ENCODE data around the gene COL20A1.
"Not testable (repeated sequence)": the region's sequence is repeated elsewhere in the genome, so short reads cannot be mapped to it uniquely, and the experiment has no call there.

Gene COL20A1

DNA sequence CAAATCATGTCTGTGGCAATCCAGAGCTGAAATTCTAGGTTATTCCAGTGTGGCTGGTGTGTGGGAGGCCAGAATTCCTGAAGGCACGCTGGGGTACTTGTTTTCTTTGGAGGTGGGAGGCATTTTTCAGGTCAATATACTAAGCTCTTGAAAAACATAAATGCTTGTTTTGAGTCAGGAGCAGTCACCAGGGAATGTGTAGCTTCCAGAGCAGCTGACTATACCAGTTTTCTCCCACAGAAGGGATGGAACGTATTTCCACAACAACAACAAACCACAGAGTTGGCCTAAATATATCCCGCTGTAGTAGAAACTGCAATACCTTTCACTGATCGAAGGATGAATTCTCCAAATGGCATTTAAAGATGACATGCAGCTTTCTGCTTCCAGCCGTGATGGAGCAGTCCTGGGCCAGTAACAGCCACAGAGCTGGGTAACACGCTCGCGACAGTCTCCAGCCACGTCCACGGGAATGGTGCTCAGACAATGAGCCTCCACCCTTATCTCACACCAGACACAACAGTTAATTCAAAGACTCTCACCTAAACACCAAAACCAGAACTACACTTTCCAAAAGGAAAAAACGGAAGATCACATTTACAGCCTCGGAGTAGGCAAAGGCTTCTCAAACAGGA is 44.9 kb downstream of the COL20A1 start:
- in situ Hi-C loops (cut with HindIII; ENCODE audit: low sequenced_read_pairs) = no loop called here
- no peak overlapping the region for H3K4me3 ChIP-seq (ENCODE audit: low read depth, low read length)
- TF ChIP-seq, protein P1, sequence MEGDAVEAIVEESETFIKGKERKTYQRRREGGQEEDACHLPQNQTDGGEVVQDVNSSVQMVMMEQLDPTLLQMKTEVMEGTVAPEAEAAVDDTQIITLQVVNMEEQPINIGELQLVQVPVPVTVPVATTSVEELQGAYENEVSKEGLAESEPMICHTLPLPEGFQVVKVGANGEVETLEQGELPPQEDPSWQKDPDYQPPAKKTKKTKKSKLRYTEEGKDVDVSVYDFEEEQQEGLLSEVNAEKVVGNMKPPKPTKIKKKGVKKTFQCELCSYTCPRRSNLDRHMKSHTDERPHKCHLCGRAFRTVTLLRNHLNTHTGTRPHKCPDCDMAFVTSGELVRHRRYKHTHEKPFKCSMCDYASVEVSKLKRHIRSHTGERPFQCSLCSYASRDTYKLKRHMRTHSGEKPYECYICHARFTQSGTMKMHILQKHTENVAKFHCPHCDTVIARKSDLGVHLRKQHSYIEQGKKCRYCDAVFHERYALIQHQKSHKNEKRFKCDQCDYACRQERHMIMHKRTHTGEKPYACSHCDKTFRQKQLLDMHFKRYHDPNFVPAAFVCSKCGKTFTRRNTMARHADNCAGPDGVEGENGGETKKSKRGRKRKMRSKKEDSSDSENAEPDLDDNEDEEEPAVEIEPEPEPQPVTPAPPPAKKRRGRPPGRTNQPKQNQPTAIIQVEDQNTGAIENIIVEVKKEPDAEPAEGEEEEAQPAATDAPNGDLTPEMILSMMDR (IDR thresholded peaks at IDR 0.05; ENCODE audit: low read depth, low read length) = no peak
- DNase-seq (ENCODE audit: low read depth, low spot score) = peak; percentile 36

DNA sequence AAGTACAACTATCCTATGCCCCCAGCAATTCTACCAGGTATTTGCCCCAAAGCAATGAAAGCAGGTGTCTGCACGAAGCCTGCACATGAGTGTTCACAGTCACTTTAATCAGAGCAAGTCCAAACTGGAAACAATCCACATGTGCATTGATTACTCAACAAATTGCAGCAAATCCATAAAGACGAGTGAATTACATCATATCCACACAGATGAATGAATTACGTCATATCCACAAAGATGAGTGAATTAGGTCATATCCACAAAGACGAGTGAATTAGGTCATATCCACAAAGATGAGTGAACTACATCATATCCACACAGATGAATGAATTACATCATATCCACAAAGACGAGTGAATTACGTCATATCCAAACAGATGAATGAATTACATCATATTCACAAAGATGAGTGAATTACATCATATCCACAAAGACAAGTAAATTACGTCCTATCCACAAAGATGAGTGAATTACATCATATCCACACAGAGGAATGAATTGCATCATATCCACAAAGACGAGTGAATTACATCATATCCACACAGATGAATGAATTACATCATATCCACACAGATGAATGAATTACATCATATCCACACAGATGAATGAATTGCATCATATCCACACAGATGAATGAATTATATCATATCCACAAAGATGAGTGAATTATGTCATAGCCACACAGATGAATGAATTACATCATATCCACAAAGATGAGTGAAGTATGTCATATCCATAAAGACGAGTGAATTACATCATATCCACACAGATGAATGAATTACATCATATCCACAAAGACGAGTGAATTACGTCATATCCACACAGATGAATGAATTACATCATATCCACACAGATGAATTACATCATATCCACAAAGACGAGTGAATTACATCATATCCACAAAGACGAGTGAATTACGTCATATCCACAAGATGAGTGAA is 46.4 kb downstream of the COL20A1 start:
- in situ Hi-C loops (cut with HindIII; ENCODE audit: low sequenced_read_pairs); DNase-seq (ENCODE audit: low read depth, low spot score); H3K4me3 ChIP-seq (ENCODE audit: low read depth, low read length): not testable (repeated sequence)

DNA sequence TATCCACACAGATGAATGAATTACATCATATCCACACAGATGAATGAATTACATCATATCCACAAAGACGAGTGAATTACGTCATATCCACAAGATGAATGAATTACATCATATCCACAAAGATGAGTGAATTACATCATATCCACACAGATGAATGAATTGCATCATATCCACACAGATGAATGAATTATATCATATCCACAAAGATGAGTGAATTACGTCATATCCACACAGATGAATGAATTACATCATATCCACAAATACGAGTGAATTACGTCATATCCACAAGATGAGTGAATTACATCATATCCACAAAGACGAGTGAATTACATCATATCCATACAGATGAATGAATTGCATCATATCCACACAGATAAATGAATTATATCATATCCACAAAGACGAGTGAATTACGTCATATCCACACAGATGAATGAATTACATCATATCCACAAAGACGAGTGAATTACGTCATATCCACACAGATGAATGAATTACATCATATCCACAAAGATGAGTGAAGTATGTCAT is 47.2 kb downstream of the COL20A1 start:
- DNase-seq (ENCODE audit: low read depth, low spot score); in situ Hi-C loops (cut with HindIII; ENCODE audit: low sequenced_read_pairs); H3K4me3 ChIP-seq (ENCODE audit: low read depth, low read length): not testable (repeated sequence)

DNA sequence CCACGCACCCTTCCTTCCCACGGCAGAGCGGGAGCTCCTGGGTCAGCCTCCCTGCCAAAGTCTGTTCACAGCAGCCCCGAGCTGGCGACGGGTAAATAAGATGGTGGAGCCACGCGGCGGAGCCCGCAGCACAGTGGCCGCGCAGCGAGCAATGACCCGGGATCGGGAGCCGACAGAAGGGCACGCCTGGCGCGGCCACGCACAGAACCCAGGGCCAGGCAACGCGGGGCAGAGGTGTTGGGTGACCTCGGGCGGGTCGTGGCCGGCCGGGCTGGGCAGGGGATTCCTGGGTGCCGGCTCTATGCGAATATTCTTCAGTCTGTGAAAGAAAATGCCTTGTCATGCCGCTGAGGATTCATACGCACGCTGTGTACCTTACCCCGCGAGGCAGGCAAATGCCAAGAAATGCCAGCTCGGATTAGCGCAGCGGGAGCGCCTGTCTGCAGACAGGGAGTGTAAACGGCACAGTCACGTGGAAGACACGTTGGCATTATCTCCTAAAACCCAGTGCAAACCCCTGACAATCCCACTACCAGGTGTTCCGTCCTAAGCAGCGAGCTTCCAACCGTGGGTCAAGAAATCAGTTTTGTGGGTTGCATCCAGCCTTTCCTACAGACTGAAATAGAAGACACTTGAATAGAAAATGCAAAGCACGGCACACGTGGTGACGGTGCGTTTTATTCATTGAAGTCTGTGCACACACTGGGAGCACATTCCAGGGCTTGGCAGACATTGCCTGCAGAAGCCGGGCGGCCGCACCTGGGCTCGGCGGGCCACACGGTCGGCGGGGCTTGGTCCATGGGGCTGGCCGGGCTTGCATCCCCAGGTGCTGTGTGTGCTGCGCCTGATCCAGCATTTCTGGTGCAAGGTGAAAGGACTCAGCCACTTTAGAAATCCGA is 49.8 kb downstream of the COL20A1 start:
- DNase-seq (ENCODE audit: low read depth, low spot score) = no peak
- H3K4me3 ChIP-seq (ENCODE audit: low read depth, low read length) = no peak overlapping the region
- in situ Hi-C loops (cut with HindIII; ENCODE audit: low sequenced_read_pairs) = no loop called here
- TF ChIP-seq, protein P1 (IDR thresholded peaks at IDR 0.05; ENCODE audit: low read depth, low read length) = no peak

DNA sequence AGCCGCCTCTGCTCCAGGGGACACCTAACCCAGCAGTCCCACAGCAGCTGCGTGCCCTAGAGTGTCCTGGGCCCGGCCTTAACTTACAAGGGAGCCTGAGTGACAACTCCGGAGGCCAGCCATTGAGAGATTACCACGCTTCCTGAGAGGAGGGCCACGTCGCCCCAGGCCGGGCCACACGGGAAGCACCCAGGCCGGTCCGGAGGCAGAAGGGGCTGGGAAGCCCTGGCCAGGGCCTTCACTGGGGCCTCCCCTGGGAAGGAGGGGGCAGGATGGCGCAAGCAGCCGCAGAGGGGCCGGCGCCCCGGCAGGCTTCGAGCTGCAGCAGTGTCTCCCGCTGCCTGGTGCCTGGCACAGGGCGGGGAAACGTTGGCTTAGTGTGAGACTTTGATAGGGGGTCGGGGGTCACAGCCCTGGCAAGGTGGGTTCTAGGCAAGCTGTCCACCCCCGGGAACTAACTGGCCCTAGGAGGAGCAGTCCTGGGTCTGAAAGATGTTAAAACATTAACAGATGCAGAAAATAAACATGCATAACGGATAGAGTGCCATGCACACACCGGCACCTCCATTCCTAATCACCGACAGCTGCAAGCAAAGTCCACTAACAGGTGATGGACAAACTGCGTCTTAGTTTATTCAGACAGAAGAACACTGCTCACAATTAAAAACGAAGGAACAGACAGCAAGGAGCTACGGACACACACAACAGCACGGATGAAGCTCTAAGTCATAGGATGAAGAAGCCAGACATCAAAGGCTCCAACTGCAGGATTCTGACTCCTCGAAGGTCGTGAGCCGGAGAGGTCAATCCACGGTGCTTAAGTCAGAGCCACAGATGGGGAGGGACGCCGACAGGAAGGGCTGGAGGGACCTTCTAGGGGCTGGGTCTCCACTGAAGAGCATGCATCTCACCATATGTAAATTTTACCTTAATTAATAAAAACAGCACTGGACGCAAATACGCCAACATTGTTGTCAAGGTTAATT is 50.8 kb downstream of the COL20A1 start:
- no peak for DNase-seq (ENCODE audit: low read depth, low spot score)
- TF ChIP-seq, protein P1 (IDR thresholded peaks at IDR 0.05; ENCODE audit: low read depth, low read length) = no peak
- in situ Hi-C loops (cut with HindIII; ENCODE audit: low sequenced_read_pairs) = no loop called here
- H3K4me3 ChIP-seq (ENCODE audit: low read depth, low read length) = no peak overlapping the region

DNA sequence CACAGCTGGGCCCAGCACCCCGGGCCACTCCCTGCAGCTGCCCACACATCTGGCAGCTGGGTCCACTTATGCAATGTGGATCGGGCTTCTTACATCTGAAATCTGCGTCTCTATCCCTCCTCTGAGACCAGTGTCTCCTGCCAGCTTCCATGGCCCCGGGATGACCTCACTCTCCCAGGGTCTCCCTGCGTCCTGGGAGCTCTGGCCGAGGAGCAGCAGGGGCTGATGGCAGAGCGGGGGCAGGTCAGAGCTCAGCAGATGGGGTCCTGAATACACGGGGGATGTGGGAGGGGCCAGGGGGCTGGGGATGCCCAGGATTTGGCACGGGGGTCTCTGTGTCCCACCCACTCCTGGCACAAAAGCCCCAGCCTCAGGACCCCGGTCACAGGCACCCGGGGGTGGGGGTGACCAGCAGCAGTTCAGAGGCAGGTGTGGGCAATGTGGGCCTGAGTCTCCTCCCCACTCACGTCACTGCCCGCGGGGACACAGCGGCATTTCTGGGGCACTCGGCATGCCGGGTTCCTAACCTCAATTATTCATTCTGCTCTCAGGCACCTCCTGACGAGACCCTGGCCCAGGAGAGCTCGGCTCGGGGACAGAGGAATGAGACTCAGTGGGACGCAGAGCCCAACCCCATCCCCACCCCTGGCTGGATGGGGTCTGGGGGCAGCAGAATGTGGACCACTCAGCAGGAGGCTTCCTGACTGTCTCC is 51.8 kb downstream of the COL20A1 start:
- no peak overlapping the region for H3K4me3 ChIP-seq (ENCODE audit: low read depth, low read length)
- DNase-seq (ENCODE audit: low read depth, low spot score) = no peak
- TF ChIP-seq, protein P1 (IDR thresholded peaks at IDR 0.05; ENCODE audit: low read depth, low read length) = no peak
- in situ Hi-C loops (cut with HindIII; ENCODE audit: low sequenced_read_pairs) = no loop called here

Data from astrocyte of the spinal cord (primary cell).